GM12874 (cell line): Measurements from ENCODE around the gene FAM217B.

ENCODE experiments used
- TF ChIP-seq, protein P1 (sequence below): IDR thresholded peaks from 2 replicates; pipeline ENCODE4 v1.5.1; 2011; ENCODE audit warnings: low read depth, mild to moderate bottlenecking, control low read depth, low read length, moderate library complexity; ENCODE audit not compliant: insufficient read depth

FAM217B gene

DNA sequence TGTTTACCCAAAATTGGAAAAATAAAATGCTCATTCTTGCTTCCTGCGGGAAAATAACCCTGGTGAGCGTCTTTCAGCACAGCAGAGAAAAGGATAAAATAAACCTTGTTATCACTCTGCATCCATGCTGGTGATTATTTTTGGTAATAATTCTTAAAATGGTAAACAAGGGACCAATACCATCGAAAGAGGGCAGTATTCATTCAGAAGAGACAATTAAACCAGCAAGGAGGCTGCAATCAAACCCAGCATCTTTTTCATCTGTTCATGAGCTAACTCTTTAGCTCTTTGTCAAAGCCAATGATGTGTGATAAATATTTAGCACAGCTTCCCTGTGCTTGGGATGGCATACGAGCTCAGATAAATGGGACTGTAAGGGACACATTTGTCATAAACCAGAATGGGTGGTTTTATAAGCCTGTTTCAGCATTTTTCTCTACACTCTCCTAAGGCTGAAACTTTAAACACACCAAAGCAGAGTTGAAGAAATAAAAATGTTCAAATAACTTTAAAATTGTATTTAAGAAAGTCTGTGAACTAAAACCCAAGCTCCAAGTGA lies 52.4 kb downstream of the FAM217B start:
- TF ChIP-seq, protein P1, sequence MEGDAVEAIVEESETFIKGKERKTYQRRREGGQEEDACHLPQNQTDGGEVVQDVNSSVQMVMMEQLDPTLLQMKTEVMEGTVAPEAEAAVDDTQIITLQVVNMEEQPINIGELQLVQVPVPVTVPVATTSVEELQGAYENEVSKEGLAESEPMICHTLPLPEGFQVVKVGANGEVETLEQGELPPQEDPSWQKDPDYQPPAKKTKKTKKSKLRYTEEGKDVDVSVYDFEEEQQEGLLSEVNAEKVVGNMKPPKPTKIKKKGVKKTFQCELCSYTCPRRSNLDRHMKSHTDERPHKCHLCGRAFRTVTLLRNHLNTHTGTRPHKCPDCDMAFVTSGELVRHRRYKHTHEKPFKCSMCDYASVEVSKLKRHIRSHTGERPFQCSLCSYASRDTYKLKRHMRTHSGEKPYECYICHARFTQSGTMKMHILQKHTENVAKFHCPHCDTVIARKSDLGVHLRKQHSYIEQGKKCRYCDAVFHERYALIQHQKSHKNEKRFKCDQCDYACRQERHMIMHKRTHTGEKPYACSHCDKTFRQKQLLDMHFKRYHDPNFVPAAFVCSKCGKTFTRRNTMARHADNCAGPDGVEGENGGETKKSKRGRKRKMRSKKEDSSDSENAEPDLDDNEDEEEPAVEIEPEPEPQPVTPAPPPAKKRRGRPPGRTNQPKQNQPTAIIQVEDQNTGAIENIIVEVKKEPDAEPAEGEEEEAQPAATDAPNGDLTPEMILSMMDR = no peak

DNA sequence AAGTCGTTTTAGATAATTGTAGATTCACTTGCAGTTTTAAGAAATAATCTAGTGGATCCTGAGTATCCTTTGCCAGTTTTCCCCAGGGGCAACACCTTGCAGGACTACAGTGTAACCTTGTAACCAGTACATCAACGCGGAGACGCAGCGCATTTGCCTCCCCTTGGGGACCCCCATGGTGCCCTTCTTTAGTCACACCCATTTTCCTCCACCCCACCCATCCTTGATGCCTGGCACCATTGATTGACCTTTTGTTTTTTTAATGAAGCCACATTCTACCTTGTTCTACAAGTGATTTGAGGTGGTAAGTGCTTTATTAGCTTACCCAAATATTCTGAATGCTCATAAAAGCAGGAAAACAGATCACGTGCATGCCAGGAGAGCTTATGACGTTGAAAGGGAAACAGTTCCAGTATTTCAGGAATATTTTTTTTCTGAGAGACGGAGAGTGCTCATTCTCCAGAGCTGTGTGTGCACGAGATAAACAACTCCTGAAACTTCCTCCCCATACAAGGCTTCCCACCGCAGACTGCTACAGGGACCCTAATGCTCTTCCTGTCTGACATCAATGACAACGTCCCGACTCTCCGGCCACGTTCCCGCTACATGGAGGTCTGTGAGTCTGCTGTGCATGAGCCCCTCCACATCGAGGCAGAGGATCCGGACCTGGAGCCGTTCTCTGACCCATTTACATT lies 53.7 kb downstream of the FAM217B start:
- TF ChIP-seq, protein P1 = no peak

DNA sequence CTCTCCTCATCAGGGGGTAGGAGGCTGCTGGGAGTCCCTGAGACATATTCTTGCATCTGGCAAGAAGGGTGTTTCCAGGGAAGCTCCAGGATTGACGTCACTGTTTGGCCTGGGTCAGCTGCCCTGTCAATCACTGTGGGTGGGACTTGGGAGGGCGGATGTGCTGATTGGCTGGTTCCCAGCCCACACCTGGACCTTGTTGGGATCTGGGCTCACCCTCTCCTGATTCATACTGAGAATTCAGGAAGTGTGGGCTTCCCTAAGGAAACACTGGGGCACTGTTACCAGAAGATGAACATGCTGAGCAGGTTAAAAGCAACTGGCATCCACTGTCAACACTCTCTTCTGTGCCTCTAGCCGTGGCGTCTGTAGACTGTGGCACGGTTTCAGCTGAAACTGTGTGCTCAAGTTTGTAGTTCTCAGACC lies 54.5 kb downstream of the FAM217B start:
- TF ChIP-seq, protein P1 = no peak

DNA sequence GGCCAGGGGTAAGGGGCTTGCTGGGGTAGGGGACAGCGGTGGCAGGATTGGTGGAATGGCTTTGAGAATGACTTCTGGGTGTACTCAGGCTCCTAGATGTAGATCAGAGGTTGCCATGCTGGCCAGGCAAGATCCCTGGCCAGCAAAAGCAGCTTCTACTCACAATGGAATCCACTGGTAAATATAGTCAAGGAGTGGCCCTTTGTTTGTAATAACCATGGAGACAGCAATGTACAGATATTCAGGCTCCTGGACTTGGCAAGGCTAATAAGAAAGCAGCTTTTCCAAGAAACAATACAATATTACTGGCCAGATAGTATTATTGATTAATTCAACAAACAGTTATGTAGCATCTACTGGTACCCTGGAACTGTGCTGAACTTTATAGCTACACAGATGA lies 55.9 kb downstream of the FAM217B start:
- TF ChIP-seq, protein P1 = no peak

DNA sequence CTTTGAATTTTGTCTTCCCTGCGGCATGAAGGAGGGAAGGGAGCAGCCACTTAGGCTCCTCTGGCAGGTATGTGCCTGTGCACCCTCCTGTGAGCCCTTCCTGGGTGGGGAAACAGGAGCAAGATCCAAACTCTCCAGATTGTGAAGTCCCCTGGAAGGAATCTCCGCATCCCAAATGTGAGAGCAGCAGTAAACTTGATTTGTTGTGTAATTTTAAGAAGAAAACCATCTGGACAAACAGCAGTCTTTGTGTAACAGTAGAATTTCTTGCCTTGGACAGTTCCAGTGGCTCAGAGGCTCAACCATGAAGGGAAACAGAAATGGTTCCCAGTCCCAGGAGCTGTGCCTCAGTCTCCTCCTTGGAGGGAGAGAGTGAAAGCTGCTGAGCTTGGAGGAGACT lies 57.7 kb downstream of the FAM217B start:
- TF ChIP-seq, protein P1 = no peak
